CD8-positive, alpha-beta memory T cell (primary cell): ENCODE measurements around the gene TNK1. TPM values are rescaled to one million over a fixed set of nuclear protein-coding genes. Genes with fewer than 3 reads are reported as not detected.

Experiments used
- CTCF ChIA-PET: fragments of 350-600 bp; sonication (Branson Sonifier 250); formaldehyde crosslinking; loops from one replicate; lab custom pipeline; 2021; ENCODE audit warnings: antibody characterized with exemption; lab: Charles Lee
- POLR2A ChIA-PET: fragments of 350-600 bp; sonication (Branson Sonifier 250); formaldehyde crosslinking; loops from one replicate; lab custom pipeline; 2021; ENCODE audit warnings: antibody characterized with exemption; lab: Charles Lee
- DNase-seq, 5 donors: peaks; one replicate each; pipeline versions ENCODE4 v3.0.0 to v3.0.0-alpha.2; 2020 to 2022; ENCODE audit warnings: mixed read lengths in 1 of 5
- H3K27ac ChIP-seq: one replicate; pipeline ENCODE4 v1.7.0; 2013; ENCODE audit warnings: low read depth, mild to moderate bottlenecking, low read length, moderate library complexity
- H3K27me3 ChIP-seq: 2 replicates; pipeline ENCODE4 v1.7.0; 2013; ENCODE audit warnings: low read length, mild to moderate bottlenecking; ENCODE audit not compliant: insufficient read depth, poor library complexity, severe bottlenecking
- H3K36me3 ChIP-seq: 2 replicates; pipeline ENCODE4 v1.7.0; 2013; ENCODE audit warnings: mild to moderate bottlenecking, low read length, moderate library complexity; ENCODE audit not compliant: insufficient read depth
- H3K4me1 ChIP-seq: 2 replicates; pipeline ENCODE4 v1.7.0; 2013; ENCODE audit warnings: mild to moderate bottlenecking, low read length, moderate library complexity; ENCODE audit not compliant: insufficient read depth
- H3K4me3 ChIP-seq: 2 replicates; pipeline ENCODE4 v1.7.0; 2013; ENCODE audit warnings: mild to moderate bottlenecking, low read length
- H3K9me3 ChIP-seq: 2 replicates; pipeline ENCODE4 v1.7.0; 2013; ENCODE audit warnings: mild to moderate bottlenecking, low read length
- H3K27ac Mint-ChIP-seq, 8 donors: one replicate each; pipeline ENCODE4 v1.8.0; 2020 to 2021; ENCODE audit warnings: mixed read lengths in 8 of 8, mild to moderate bottlenecking in 6 of 8, inconsistent platforms in 3 of 8, moderate library complexity in 3 of 8
- H3K27me3 Mint-ChIP-seq, 2 donors: one replicate each; pipeline ENCODE4 v1.8.0; 2020 to 2021; ENCODE audit warnings: mixed read lengths in 2 of 2, mild to moderate bottlenecking in 1 of 2, moderate library complexity in 1 of 2
- H3K36me3 Mint-ChIP-seq, 3 donors: one replicate each; pipeline ENCODE4 v1.8.0; 2020 to 2021; ENCODE audit warnings: mixed read lengths in 3 of 3, inconsistent platforms in 1 of 3, mild to moderate bottlenecking in 1 of 3
- H3K4me1 Mint-ChIP-seq, 3 donors: one replicate each; pipeline ENCODE4 v1.8.0; 2020 to 2021; ENCODE audit warnings: mixed read lengths in 3 of 3, inconsistent platforms in 1 of 3, mild to moderate bottlenecking in 1 of 3
- H3K4me3 Mint-ChIP-seq, 7 donors: one replicate each; pipeline ENCODE4 v1.8.0; 2020 to 2021; ENCODE audit warnings: mixed read lengths in 7 of 7, mild to moderate bottlenecking in 6 of 7, moderate library complexity in 4 of 7, inconsistent platforms in 2 of 7
- H3K9me3 Mint-ChIP-seq, 5 donors: one replicate each; pipeline ENCODE4 v1.8.0; 2020 to 2022; ENCODE audit warnings: mixed read lengths in 5 of 5, mild to moderate bottlenecking in 3 of 5, moderate library complexity in 2 of 5, inconsistent platforms in 1 of 5
- polyA plus RNA-seq: library from polyadenylated mRNA; unstranded; fragments of 300-500 nt; fragmentation: Illumina TruSeq; gene quantifications from one replicate; pipeline ENCODE4 v1.2.3, GENCODE V29; 2021
- total RNA-seq, 2 experiments: library from RNA; stranded (reverse); gene quantifications; one replicate each; pipeline ENCODE4 v1.2.3, GENCODE V29; 2021

Gene TNK1
- total and polyA plus RNA-seq, 3 experiments from 2014 or later = 3.1 to 5.8 (median 4.4) TPM

DNA sequence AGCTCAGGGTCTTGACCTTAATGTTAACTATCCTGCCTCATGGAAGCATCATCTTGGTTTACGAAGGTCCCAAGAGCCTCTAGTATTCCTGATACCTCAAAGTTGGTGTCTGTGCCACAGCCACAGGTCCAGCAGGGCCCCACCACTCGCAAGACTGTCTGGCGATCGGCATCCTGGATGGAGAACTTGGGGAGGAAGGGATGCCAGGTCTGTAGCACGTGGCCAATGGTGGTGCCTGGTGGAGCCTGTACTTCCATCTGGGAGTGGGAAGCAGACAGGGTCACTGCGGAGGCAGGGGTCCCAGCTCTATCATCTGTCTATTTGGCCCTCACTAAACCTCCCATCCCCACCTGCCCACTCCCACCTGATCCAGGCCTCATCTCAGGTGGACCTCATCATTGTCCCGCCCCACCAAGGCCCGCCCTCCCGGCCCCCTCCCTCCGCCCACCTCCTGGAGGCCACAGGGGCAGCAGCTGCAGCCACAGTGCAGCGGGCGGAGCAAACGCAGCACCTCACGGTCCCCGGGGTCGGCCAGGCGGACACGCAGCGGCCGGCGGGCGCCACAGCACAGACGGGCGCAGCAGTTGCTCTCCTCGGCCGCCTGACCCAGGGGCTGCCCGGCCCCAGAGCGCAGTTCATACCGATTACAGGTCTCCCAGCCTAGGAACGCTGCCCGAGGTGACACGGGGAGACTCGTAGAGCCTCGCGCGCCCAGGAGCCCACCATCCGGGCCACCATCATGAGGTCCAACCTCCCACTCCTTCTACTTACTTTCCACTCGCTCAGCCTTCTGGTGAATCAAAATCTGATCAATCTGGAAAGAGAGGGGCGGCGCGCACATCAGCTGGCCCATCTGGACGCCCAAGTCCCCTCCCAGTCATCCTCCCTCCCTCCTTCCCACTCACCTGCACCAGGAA, 12.1 kb downstream of the TNK1 start:
- Mint-ChIP-seq H3K4me1 (peaks cover 22 to 46% (median 27%) of the 10 kb centered on the region in 3 donors), H3K9me3 (no peaks in the 10 kb centered on the region), H3K27ac (peak overlapping the region in 7 of 8 donors; percentile 42 to 98 (median 76)), H3K27me3 (no peaks in the 10 kb centered on the region), H3K4me3 (peak overlapping the region; percentile 70 to 99 (median 93)), H3K36me3 (peaks cover 0 to 52% (median 3%) of the 10 kb centered on the region in 3 donors)
- no peaks in the 10 kb centered on the region for H3K27me3 ChIP-seq
- POLR2A ChIA-PET = interaction anchor here (0.7 kb wide), 1 partner anchor 11 kb away, joined by 5 read pairs; the partner anchor contains the start of gene TMEM256
- no peaks in the 10 kb centered on the region for H3K9me3 ChIP-seq
- peak overlapping the region; percentile 88 for H3K4me3 ChIP-seq
- H3K4me1 ChIP-seq = peaks cover 35% of the 10 kb centered on the region
- DNase-seq = peak in 1 of 5 donors; percentile 38
- H3K27ac ChIP-seq = peak overlapping the region; percentile 80
- H3K36me3 ChIP-seq = peaks cover 32% of the 10 kb centered on the region
- CTCF ChIA-PET = no interaction called here

DNA sequence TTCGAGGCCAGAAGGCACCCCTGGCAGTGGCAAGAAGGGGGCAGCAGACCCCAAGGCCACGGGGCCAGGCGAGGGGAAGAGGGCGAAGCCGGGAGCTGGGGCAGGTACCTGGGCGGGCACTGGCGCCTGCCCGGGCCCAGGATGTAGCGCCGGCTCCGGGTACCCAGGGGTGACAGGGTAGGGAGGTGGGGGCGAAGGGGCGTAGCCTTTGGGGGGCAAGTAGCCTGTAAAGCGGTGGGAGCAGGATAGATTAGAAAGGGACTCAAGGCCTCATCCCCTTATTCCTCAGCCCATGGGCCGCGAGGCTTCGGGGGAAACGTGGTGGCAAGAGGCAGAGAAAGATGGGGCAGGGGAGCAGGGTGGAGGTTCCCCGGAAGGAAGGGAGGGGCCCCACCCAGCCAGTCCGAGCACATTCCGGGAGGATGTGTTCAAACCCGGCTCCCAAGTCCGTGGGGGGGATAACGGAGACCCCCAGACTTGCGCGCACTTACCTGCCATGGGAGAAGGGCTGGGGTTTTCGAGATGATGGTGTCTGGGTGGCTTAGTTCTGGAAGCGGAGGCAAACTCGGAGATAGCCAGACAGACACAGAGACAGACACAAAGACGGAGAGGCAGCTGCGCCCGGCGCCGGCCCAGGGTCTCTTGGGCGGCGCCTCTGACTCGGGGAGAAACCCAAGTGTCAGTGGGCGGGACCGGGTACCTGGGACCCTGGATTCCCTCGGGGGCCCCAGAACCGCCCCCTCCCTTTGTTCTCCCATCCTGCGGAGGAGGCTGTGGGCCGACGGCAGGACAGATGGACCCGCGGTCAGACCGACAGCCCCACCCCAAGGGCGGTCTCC, 12.9 kb downstream of the TNK1 start:
- Histone ChIP-seq H3K27ac (peak overlapping the region; percentile 80), H3K4me1 (peaks cover 35% of the 10 kb centered on the region), H3K9me3 (no peaks in the 10 kb centered on the region), H3K27me3 (no peaks in the 10 kb centered on the region), H3K36me3 (peaks cover 32% of the 10 kb centered on the region), H3K4me3 (peak overlapping the region; percentile 88)
- H3K27me3 Mint-ChIP-seq = no peaks in the 10 kb centered on the region
- H3K4me1 Mint-ChIP-seq = peaks cover 22 to 46% (median 27%) of the 10 kb centered on the region in 3 donors
- ChIA-PET POLR2A (interaction anchor here (0.6 to 1.8 kb wide), 6 partner anchors 9 to 92 kb away, joined by 3 to 12 read pairs (median 4); partner anchors contain the start of genes TMEM102, TMEM256 and ZBTB4), CTCF (interaction anchor here (1.1 to 1.3 kb wide), 2 partner anchors 9 kb away, joined by 3 to 8 read pairs; no protein-coding TSS in a partner anchor)
- no peaks in the 10 kb centered on the region for H3K9me3 Mint-ChIP-seq
- peak; percentile 61 to 82 (median 75) for DNase-seq
- H3K27ac Mint-ChIP-seq = peak overlapping the region; percentile 90 to 98 (median 96)
- peaks cover 0 to 45% (median 3%) of the 10 kb centered on the region in 3 donors for H3K36me3 Mint-ChIP-seq
- peak overlapping the region; percentile 91 to 99 (median 95) for H3K4me3 Mint-ChIP-seq

DNA sequence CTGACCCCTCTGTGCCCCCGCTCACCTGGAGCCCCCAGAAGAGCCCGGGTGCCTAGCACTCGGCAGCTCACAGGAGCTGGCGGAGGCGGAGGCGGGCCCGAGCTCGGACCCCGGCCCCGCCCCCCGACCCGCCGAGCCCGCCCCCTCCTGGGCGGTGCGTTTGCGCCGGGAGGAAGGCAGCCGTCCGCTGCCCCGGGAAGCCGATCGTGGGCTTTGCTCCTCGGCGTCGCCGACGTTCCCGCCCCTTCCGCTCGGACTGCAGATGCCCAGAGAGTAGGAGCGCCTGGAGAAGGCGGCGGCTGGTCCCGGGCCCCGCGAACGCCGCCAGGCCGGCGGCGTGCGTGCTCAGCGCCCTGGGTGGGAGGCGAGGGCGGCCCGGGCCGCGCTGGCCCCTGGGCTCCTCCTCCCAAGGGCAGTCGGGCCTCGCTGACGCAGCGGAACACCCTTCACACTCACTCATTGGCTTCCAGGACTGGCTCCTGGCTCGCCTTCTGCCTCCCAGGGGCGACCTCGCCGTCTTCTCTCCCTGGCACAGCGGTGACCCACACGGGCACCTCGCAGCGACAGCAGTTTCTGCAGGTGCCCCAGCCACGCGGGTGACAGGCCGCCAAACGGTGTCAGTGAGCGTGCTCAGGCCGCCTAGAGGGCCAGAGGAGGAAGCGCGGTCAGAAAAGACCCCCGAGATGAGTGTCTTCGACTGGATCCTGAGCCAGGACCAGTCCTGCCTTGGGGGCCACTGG, 13.7 kb downstream of the TNK1 start, which contains the start of gene PLSCR3:
PLSCR3 (minus strand) TSS at position 74 of the 740 bp plus-strand sequence. CDS start 415 bp downstream, outside the sequence.
- H3K27ac Mint-ChIP-seq = peak within 1 kb of the TSS; percentile 90 to 98 (median 96)
- no peaks in the 10 kb centered on the region for H3K9me3 ChIP-seq
- peak within 1 kb of the TSS; percentile 80 for H3K27ac ChIP-seq
- DNase-seq = peak; percentile 76 to 86 (median 83)
- POLR2A ChIA-PET = interaction anchor here (0.6 to 1.8 kb wide), 7 partner anchors 9 to 91 kb away, joined by 3 to 12 read pairs (median 4); partner anchors contain the start of genes POLR2A, TMEM102, TMEM256 and ZBTB4
- peaks cover 35% of the 10 kb centered on the region for H3K4me1 ChIP-seq
- H3K27me3 Mint-ChIP-seq = no peaks in the 10 kb centered on the region
- H3K4me1 Mint-ChIP-seq = peaks cover 21 to 46% (median 27%) of the 10 kb centered on the region in 3 donors
- H3K4me3 Mint-ChIP-seq = peak within 1 kb of the TSS; percentile 91 to 99 (median 95)
- peak within 1 kb of the TSS; percentile 88 for H3K4me3 ChIP-seq
- no peaks in the 10 kb centered on the region for H3K27me3 ChIP-seq
- H3K36me3 Mint-ChIP-seq = peaks cover 0 to 38% (median 3%) of the 10 kb centered on the region in 3 donors
- CTCF ChIA-PET = interaction anchor here (1.1 to 1.3 kb wide), 2 partner anchors 8 to 10 kb away, joined by 3 to 8 read pairs; no protein-coding TSS in a partner anchor
- no peaks in the 10 kb centered on the region for H3K9me3 Mint-ChIP-seq
- H3K36me3 ChIP-seq = peaks cover 28% of the 10 kb centered on the region

DNA sequence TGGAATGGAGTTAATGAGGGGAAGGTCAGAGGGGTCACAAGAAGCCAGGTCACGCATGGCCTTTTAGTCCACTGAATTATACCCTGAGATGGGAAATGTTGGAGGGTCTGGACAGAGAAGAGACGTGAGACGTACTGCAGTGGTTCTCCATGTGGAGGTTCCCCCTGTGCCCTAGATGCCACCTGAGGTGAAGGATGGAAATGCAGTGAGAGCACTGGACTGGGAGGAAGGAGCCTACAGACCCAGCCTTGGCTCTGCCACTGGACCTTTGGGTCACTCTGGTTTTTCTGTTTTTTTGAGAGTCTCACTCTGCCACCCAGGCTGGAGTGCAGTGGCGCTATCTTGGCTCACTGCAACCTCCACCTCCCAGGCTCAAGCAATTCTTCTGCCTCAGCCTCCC, 15.3 kb downstream of the TNK1 start:
- peaks cover 13% of the 10 kb centered on the region for H3K36me3 ChIP-seq
- peaks cover 26% of the 10 kb centered on the region for H3K4me1 ChIP-seq
- Mint-ChIP-seq H3K4me3 (peak overlapping the region in 6 of 7 donors; percentile 11 to 78 (median 48)), H3K36me3 (peaks cover 0 to 22% (median 0%) of the 10 kb centered on the region in 3 donors), H3K27ac (peak overlapping the region in 3 of 8 donors; percentile 47 to 76 (median 70)), H3K4me1 (peaks cover 20 to 36% (median 21%) of the 10 kb centered on the region in 3 donors), H3K9me3 (no peaks in the 10 kb centered on the region), H3K27me3 (no peaks in the 10 kb centered on the region)
- CTCF ChIA-PET = no interaction called here
- no peak overlapping the region for H3K27ac ChIP-seq
- H3K4me3 ChIP-seq = no peak overlapping the region
- no peaks in the 10 kb centered on the region for H3K9me3 ChIP-seq
- DNase-seq = peak in 1 of 5 donors; percentile 20
- no peaks in the 10 kb centered on the region for H3K27me3 ChIP-seq
- POLR2A ChIA-PET = interaction anchor here (0.7 kb wide), 1 partner anchor 163 kb away, joined by 3 read pairs; no protein-coding TSS in a partner anchor

DNA sequence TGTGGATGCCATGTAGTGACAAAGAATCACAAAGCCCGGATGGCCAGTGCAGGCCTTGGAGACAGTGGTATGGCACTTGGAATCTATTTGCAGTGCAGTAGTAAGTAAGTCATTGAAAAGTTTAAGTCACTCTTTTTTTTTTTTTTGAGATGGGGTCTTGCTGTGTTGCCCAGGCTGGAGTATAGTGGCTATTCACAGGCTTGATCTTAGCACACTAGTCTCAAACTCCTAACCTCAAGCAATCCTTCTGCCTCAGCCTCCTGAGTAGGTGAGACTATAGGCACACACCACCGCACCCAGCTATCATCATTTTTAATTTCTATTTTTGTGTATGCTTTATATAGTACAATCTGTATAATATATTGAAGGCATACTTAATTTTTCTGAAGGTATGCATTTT, 17.7 kb downstream of the TNK1 start:
- no peak for DNase-seq
- Mint-ChIP-seq H3K4me1 (peaks cover 14 to 26% (median 14%) of the 10 kb centered on the region in 3 donors), H3K4me3 (peak overlapping the region in 1 of 7 donors; percentile 52), H3K27me3 (no peaks in the 10 kb centered on the region), H3K9me3 (no peaks in the 10 kb centered on the region), H3K36me3 (peaks cover 0 to 6% (median 0%) of the 10 kb centered on the region in 3 donors), H3K27ac (no peak overlapping the region)
- no peaks in the 10 kb centered on the region for H3K27me3 ChIP-seq
- H3K9me3 ChIP-seq = no peaks in the 10 kb centered on the region
- no peak overlapping the region for H3K4me3 ChIP-seq
- CTCF ChIA-PET = interaction anchor here (1.1 to 2.1 kb wide), 3 partner anchors 37 to 43 kb away, joined by 3 to 10 read pairs (median 4); partner anchors contain the start of gene TMEM102
- POLR2A ChIA-PET = no interaction called here
- peaks cover 13% of the 10 kb centered on the region for H3K4me1 ChIP-seq
- H3K36me3 ChIP-seq = no peaks in the 10 kb centered on the region
- H3K27ac ChIP-seq = no peak overlapping the region

DNA sequence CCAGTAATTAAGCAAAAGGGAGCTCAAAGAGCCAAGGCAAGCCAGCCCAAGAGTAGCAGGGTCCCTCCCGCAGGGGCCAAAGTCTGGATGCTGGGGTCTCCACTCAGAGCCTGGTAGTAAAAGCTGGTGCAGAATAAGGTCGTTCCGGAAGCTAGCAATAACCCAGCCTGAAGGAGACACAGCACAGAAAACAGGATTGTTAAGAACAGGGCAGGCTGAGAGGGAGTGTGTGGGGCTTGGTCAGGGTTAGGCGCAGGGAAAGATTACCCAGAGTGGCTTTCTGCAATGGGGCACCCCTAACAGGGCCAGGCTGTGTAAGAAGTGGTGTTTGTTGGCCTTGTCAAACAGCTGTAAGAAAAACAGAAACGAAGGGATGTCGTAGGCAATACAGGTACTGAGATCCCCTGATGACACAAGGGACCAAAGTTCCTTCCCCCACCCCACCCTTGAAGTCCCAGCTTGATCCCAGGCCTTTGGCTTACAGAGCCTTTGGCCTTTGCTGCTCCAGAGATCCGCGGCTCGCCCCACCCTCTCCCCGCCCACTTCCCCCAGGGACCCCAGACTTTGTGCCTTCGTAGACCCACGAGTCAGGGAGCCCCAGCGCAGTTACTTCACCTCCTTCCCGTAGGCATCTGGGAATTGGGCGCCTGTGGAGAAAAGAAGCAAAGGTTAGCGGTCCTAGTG, 22.3 kb downstream of the TNK1 start:
- no peaks in the 10 kb centered on the region for H3K36me3 ChIP-seq
- H3K27ac ChIP-seq = peak overlapping the region; percentile 67
- ChIA-PET POLR2A (interaction anchor here (0.7 to 1.6 kb wide), 9 partner anchors 9 to 284 kb away, joined by 3 to 16 read pairs (median 5); partner anchors contain the start of genes ACAP1, DVL2, PLSCR3 and TMEM102), CTCF (interaction anchor here (0.7 to 2.2 kb wide), 8 partner anchors 9 to 690 kb away, joined by 3 to 20 read pairs (median 5); partner anchors contain the start of genes ACAP1, PLSCR3, TMEM102 and TP53)
- no peaks in the 10 kb centered on the region for H3K27me3 ChIP-seq
- Mint-ChIP-seq H3K4me3 (peak overlapping the region; percentile 90 to 99 (median 97)), H3K36me3 (peaks cover 0 to 5% (median 0%) of the 10 kb centered on the region in 3 donors), H3K27ac (peak overlapping the region; percentile 83 to 99 (median 96)), H3K4me1 (peaks cover 17 to 34% (median 18%) of the 10 kb centered on the region in 3 donors), H3K9me3 (no peaks in the 10 kb centered on the region), H3K27me3 (peaks cover 0 to 2% of the 10 kb centered on the region in 2 donors)
- H3K9me3 ChIP-seq = no peaks in the 10 kb centered on the region
- H3K4me1 ChIP-seq = peaks cover 16% of the 10 kb centered on the region
- peak in 3 of 5 donors; percentile 17 to 28 (median 26) for DNase-seq
- peak overlapping the region; percentile 90 for H3K4me3 ChIP-seq
